ENCODE measurements around the gene PLA2G10.
"Not testable (repeated sequence)": the region's sequence is repeated elsewhere in the genome, so short reads cannot be mapped to it uniquely, and the experiment has no call there.

PLA2G10 gene

GRCh38 chr16:14694129-14694528, at the start of gene PLA2G10:
PLA2G10 (minus strand) TSS chr16:14694308; CDS start chr16:14694229, 79 bp downstream.
- not testable (repeated sequence) for DNase-seq (ENCODE audit: low read depth in 2 of 2)

- not testable (repeated sequence) for DNase-seq (ENCODE audit: low read depth in 2 of 2)
Measured at GRCh38 chr16:14742273-14743128, 48.4 kb upstream of the PLA2G10 start, which contains the start of gene NPIPA2. NPIPA2 (plus strand) TSS chr16:14742533; CDS start chr16:14748066, 5,533 bp downstream.

- not testable (repeated sequence) for DNase-seq (ENCODE audit: low read depth in 2 of 2)
Measured at GRCh38 chr16:14741794-14742193, 47.7 kb upstream of the PLA2G10 start.

- not testable (repeated sequence) for DNase-seq (ENCODE audit: low read depth in 2 of 2)
Measured at GRCh38 chr16:14740832-14741385, 46.8 kb upstream of the PLA2G10 start.

GRCh38 chr16:14733233-14733632, 39.1 kb upstream of the PLA2G10 start:
- DNase-seq (ENCODE audit: low read depth in 2 of 2): not testable (repeated sequence)

- DNase-seq (ENCODE audit: low read depth in 2 of 2): not testable (repeated sequence)
Measured at GRCh38 chr16:14703156-14704011, 9.3 kb upstream of the PLA2G10 start, which contains the start of gene NPIPA3. NPIPA3 (plus strand) TSS chr16:14703411; CDS start chr16:14708944, 5,533 bp downstream.

GRCh38 chr16:14702672-14703071, 8.6 kb upstream of the PLA2G10 start:
- DNase-seq (ENCODE audit: low read depth in 2 of 2): not testable (repeated sequence)

GRCh38 chr16:14701859-14702258, 7.8 kb upstream of the PLA2G10 start:
- not testable (repeated sequence) for DNase-seq (ENCODE audit: low read depth in 2 of 2)

GRCh38 chr16:14685870-14686793, 8.0 kb downstream of the PLA2G10 start:
- not testable (repeated sequence) for DNase-seq (ENCODE audit: low read depth in 2 of 2)

- DNase-seq (ENCODE audit: low read depth in 2 of 2): no peak
Measured at GRCh38 chr16:14682121-14682520, 12.0 kb downstream of the PLA2G10 start.

- no peak for DNase-seq (ENCODE audit: low read depth in 2 of 2)
Measured at GRCh38 chr16:14681115-14681514, 13.0 kb downstream of the PLA2G10 start.

GRCh38 chr16:14680396-14680795, 13.7 kb downstream of the PLA2G10 start:
- DNase-seq (ENCODE audit: low read depth in 2 of 2): not testable (repeated sequence)

GRCh38 chr16:14678748-14679497, 15.2 kb downstream of the PLA2G10 start:
- DNase-seq (ENCODE audit: low read depth in 2 of 2): no peak

GRCh38 chr16:14677627-14678026, 16.5 kb downstream of the PLA2G10 start:
- DNase-seq (ENCODE audit: low read depth in 2 of 2): no peak

GRCh38 chr16:14676633-14677032, 17.5 kb downstream of the PLA2G10 start:
- no peak for DNase-seq (ENCODE audit: low read depth in 2 of 2)

- no peak for DNase-seq (ENCODE audit: low read depth in 2 of 2)
Measured at GRCh38 chr16:14672403-14672971, 21.6 kb downstream of the PLA2G10 start.

GRCh38 chr16:14669776-14670175, 24.3 kb downstream of the PLA2G10 start:
- DNase-seq (ENCODE audit: low read depth in 2 of 2): no peak

GRCh38 chr16:14668556-14669223, 25.4 kb downstream of the PLA2G10 start:
- DNase-seq (ENCODE audit: low read depth in 2 of 2): no peak

Data from stimulated activated CD4-positive, alpha-beta T cell treated with anti-CD3 and anti-CD28 coated beads, Interleukin-12 subunit alpha, Interleukin-12 subunit beta, amount 100 ng/mL, for 24 hours (primary cell).